Neural crest cell (in vitro differentiated cells): ENCODE results near the gene DVL2. TPM values are rescaled to one million over a fixed set of nuclear protein-coding genes. Genes with fewer than 3 reads are reported as not detected.

Source experiments
- DNase-seq: peaks from one replicate; pipeline ENCODE4 v3.0.0; 2021; ENCODE audit warnings: low read depth, mixed read lengths, low spot score
- H3K27ac Mint-ChIP-seq: one replicate; pipeline ENCODE4 v1.8.0; 2021; ENCODE audit warnings: mild to moderate bottlenecking, mixed read lengths; ENCODE audit not compliant: unreplicated experiment
- H3K27me3 Mint-ChIP-seq: 2 replicates; pipeline ENCODE4 v1.8.0; 2021; ENCODE audit warnings: low read depth, mild to moderate bottlenecking, mixed read lengths
- H3K36me3 Mint-ChIP-seq: 2 replicates; pipeline ENCODE4 v1.8.0; 2021; ENCODE audit warnings: low read depth, mild to moderate bottlenecking, mixed read lengths
- H3K4me1 Mint-ChIP-seq: 2 replicates; pipeline ENCODE4 v1.8.0; 2021; ENCODE audit warnings: mixed read lengths
- H3K4me3 Mint-ChIP-seq: one replicate; pipeline ENCODE4 v1.8.0; 2021; ENCODE audit warnings: mild to moderate bottlenecking, mixed read lengths
- H3K9me3 Mint-ChIP-seq: 2 replicates; pipeline ENCODE4 v1.8.0; 2021; ENCODE audit warnings: mixed read lengths
- CTCF ChIP-seq: fragments of 200-600 bp; sonication (generic); conservative IDR thresholded peaks from 2 replicates; pipeline ENCODE4 v1.5.0; 2021; ENCODE audit warnings: antibody characterized with exemption, mild to moderate bottlenecking
- total RNA-seq: library from RNA; stranded (reverse); gene quantifications from 2 replicates; pipeline ENCODE4 v1.2.1, GENCODE V29; 2021

The DVL2 gene
- total RNA-seq, 1 donor from 2014 or later, result 140 TPM

- Mint-ChIP-seq H3K4me3 (peak overlapping the region; percentile 98), H3K27ac (peak overlapping the region; percentile 78)
Observed at GRCh38 chr17:7222093-7222971, 12.0 kb downstream of the DVL2 start.

DNA sequence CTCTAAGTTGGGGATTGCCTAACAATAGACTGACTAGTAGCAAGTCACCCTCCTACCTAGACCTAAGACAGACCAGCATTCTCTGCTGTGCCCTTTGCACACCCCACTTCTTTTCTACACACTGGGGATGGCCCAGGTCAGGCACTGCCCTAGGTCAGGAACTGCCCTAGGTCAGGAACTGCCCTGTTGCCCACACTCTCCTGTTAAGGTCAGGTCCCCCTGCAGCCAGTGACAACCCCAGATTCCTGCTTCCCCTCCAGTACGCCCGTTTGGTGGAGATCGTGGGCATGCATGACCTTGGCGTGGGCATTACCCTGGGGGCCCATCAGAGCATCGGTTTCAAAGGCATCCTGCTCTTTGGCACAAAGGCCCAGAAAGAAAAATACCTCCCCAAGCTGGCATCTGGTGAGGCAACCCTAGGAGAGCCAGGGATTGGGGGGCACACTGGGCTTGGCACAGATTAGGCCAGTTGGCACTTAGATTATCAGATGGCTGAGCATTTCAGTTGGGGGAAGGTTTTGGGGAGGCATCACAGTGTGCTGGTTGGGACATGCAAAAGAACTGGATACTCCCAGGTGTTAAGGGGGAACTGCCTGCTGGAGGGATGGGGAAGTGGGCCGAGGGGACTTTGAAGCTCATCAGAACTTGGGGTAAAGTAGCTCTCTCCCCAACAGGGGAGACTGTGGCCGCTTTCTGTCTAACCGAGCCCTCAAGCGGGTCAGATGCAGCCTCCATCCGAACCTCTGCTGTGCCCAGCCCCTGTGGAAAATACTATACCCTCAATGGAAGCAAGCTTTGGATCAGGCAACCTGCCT is 12.8 kb downstream of the DVL2 start:
- peak overlapping the region; percentile 98 for H3K4me3 Mint-ChIP-seq
- H3K36me3 Mint-ChIP-seq, result peaks cover 9% of the 10 kb centered on the region
- DNase-seq, result no peak
- H3K27ac Mint-ChIP-seq, result peak overlapping the region; percentile 58
- H3K4me1 Mint-ChIP-seq, result peaks cover 42% of the 10 kb centered on the region
- no peaks in the 10 kb centered on the region for H3K9me3 Mint-ChIP-seq
- TF ChIP-seq CTCF, result no peak
- peaks cover 33% of the 10 kb centered on the region for H3K27me3 Mint-ChIP-seq

More at GRCh38 chr17:7222093-7222971, 12.0 kb downstream of the DVL2 start:
- no peaks in the 10 kb centered on the region for H3K9me3 Mint-ChIP-seq
- no peak for DNase-seq
- H3K4me1 Mint-ChIP-seq, result peaks cover 39% of the 10 kb centered on the region
- peaks cover 30% of the 10 kb centered on the region for H3K27me3 Mint-ChIP-seq
- peaks cover 9% of the 10 kb centered on the region for H3K36me3 Mint-ChIP-seq
- no peak for TF ChIP-seq CTCF

DNA sequence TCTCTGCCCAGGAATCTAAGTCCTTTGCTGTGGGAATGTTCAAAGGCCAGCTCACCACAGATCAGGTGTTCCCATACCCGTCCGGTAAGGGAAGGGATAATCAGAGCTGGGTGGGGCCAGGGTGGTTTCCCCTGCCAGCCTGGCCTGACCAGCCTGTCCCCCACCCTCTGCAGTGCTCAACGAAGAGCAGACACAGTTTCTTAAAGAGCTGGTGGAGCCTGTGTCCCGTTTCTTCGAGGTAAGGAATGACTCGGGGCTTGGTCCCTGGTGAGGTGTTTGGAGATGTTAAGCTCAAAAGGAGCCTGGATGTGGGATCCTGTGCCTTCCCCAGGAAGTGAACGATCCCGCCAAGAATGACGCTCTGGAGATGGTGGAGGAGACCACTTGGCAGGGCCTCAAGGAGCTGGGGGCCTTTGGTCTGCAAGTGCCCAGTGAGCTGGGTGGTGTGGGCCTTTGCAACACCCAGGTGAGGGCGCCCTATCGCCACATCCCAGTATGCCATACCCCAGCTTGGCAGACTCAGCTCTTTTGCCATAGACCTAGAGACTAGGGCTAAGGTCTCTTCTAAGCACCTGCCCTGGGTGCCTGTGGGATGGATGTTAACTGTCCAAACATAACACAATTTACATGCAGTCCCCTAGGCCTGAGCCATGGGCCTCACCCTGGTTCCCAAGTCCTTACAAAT is 13.6 kb downstream of the DVL2 start:
- peak overlapping the region; percentile 98 for H3K4me3 Mint-ChIP-seq
- TF ChIP-seq CTCF, result peak; percentile 56
- H3K9me3 Mint-ChIP-seq, result no peaks in the 10 kb centered on the region
- H3K4me1 Mint-ChIP-seq, result peaks cover 50% of the 10 kb centered on the region
- peaks cover 39% of the 10 kb centered on the region for H3K27me3 Mint-ChIP-seq
- no peak for DNase-seq
- H3K36me3 Mint-ChIP-seq, result peaks cover 9% of the 10 kb centered on the region
- H3K27ac Mint-ChIP-seq, result peak overlapping the region; percentile 94

- peaks cover 57% of the 10 kb centered on the region for H3K4me1 Mint-ChIP-seq
- H3K4me3 Mint-ChIP-seq, result peak within 1 kb of the TSS; percentile 98
- TF ChIP-seq CTCF, result no peak
- DNase-seq, result peak; percentile 80
- H3K9me3 Mint-ChIP-seq, result no peaks in the 10 kb centered on the region
- H3K36me3 Mint-ChIP-seq, result peaks cover 9% of the 10 kb centered on the region
- H3K27me3 Mint-ChIP-seq, result peaks cover 43% of the 10 kb centered on the region
- H3K27ac Mint-ChIP-seq, result peak within 1 kb of the TSS; percentile 99
Observed at GRCh38 chr17:7219812-7220592, 14.3 kb downstream of the DVL2 start, which contains the start of the genes ACADVL and DLG4. Gene ACADVL, plus strand, starts transcription at chr17:7219938. Its CDS starts 47 bp downstream, at chr17:7219985. Gene DLG4, minus strand, starts transcription at chr17:7219836.
